PC-3 (cell line): ENCODE measurements around the gene PRKCSH. TPM values are rescaled to one million over a fixed set of nuclear protein-coding genes. Genes with fewer than 3 reads are reported as not detected.
A peak's percentile ranks its signal among the peaks of the same experiment; 100 is the strongest.

Experiments used
- ATAC-seq: fragments of 200-7000 bp; cut with Tn5 transposase; 2 replicates; pipeline ENCODE4 v1.9.1; 2020; ENCODE audit warnings: mild to moderate bottlenecking, moderate library complexity
- BruUV-seq: library from RNA; stranded (reverse); fragments of 400-500 nt; replicated peaks from 2 replicates; lab custom pipeline; 2021; lab: Mats Ljungman, UMichigan
- CTCF ChIA-PET: fragments of 300-600 bp; sonication (Branson Sonifier 250); formaldehyde crosslinking; loops from one replicate; lab custom pipeline; 2022; ENCODE audit warnings: antibody characterized with exemption; lab: Charles Lee
- POLR2A ChIA-PET: fragments of 300-600 bp; sonication (Branson Sonifier 250); formaldehyde crosslinking; loops from one replicate; lab custom pipeline; 2022; ENCODE audit warnings: antibody characterized with exemption; ENCODE audit not compliant: unreplicated experiment; lab: Charles Lee
- DNase-seq: peaks from one replicate; pipeline ENCODE4 v3.0.0-alpha.2; 2015
- H2AFZ ChIP-seq: fragments of 300-600 bp; sonication (generic); 2 replicates; pipeline ENCODE4 v1.6.0; 2016; ENCODE audit warnings: antibody characterized with exemption, low read length
- H3F3A ChIP-seq: fragments of 300-600 bp; sonication (generic); one replicate; pipeline ENCODE4 v1.6.0; 2017; ENCODE audit warnings: antibody characterized with exemption, low read length, control low read depth, mild to moderate bottlenecking; ENCODE audit not compliant: unreplicated experiment
- H3K27ac ChIP-seq: fragments of 300-600 bp; sonication (generic); 2 replicates; pipeline ENCODE4 v1.5.1; 2016; ENCODE audit warnings: mild to moderate bottlenecking, low read length
- H3K27me3 ChIP-seq: fragments of 300-600 bp; sonication (generic); 2 replicates; pipeline ENCODE4 v1.6.1; 2016; ENCODE audit warnings: low read length, mixed read lengths
- H3K36me3 ChIP-seq: fragments of 300-600 bp; sonication (generic); 2 replicates; pipeline ENCODE4 v1.6.1; 2016; ENCODE audit warnings: low read depth, mixed run types, low read length, mixed read lengths
- H3K4me1 ChIP-seq: fragments of 300-600 bp; sonication (generic); 2 replicates; pipeline ENCODE4 v1.5.1; 2016; ENCODE audit warnings: low read length; ENCODE audit not compliant: insufficient read depth
- H3K4me2 ChIP-seq: fragments of 300-600 bp; sonication (generic); 2 replicates; pipeline ENCODE4 v1.6.0; 2016; ENCODE audit warnings: low read length
- H3K4me3 ChIP-seq: fragments of 300-600 bp; sonication (generic); 2 replicates; pipeline ENCODE4 v1.5.1; 2016; ENCODE audit warnings: mild to moderate bottlenecking, low read length, mixed read lengths
- H3K79me2 ChIP-seq: fragments of 300-600 bp; sonication (generic); 2 replicates; pipeline ENCODE4 v1.6.1; 2017; ENCODE audit warnings: low read length, mixed read lengths
- H3K9ac ChIP-seq: fragments of 300-600 bp; sonication (generic); 2 replicates; pipeline ENCODE4 v1.6.0; 2016; ENCODE audit warnings: mild to moderate bottlenecking, low read length
- H3K9me2 ChIP-seq: fragments of 300-600 bp; sonication (generic); replicated peaks from 2 replicates; pipeline ENCODE4 v1.6.1; 2016; ENCODE audit warnings: mixed run types, low read length, mixed read lengths
- H3K9me3 ChIP-seq: fragments of 300-600 bp; sonication (generic); 2 replicates; pipeline ENCODE4 v1.6.1; 2016; ENCODE audit warnings: low read length, mixed read lengths
- H4K20me1 ChIP-seq: fragments of 300-600 bp; sonication (generic); 2 replicates; pipeline ENCODE4 v1.6.1; 2016; ENCODE audit warnings: low read length, mixed read lengths
- EZH2 ChIP-seq: fragments of 300-600 bp; sonication (generic); IDR thresholded peaks from one replicate; pipeline ENCODE4 v1.6.1; 2017; ENCODE audit warnings: antibody characterized with exemption, mild to moderate bottlenecking, low read length; ENCODE audit not compliant: unreplicated experiment
- EZH2phosphoT487 ChIP-seq: fragments of 300-600 bp; sonication (generic); IDR thresholded peaks from 2 replicates; pipeline ENCODE4 v1.6.1; 2018; ENCODE audit warnings: mild to moderate bottlenecking, antibody characterized with exemption, low read length, borderline replicate concordance
- intact Hi-C: fragments of 100-400 bp; cut with micrococcal nuclease; formaldehyde crosslinking; loops from 2 replicates; pipeline ENCODE4 v1.9.0; 2023
- total RNA-seq: library from RNA; depleted of rRNA; stranded (reverse); fragments of >200 nt; gene quantifications from 2 replicates; pipeline ENCODE4 v1.2.3, GENCODE V29; 2014
- TF ChIP-seq, protein P1 (sequence below): fragments of 300-600 bp; sonication (generic); conservative IDR thresholded peaks from 2 replicates; pipeline ENCODE4 v1.5.1; 2017; ENCODE audit warnings: antibody characterized with exemption, low read depth, mild to moderate bottlenecking, low read length

PRKCSH gene
- total RNA-seq, 1 experiment from 2014 or later: 222 TPM

GRCh38 chr19:11435833-11436313 lies 438 bp downstream of the PRKCSH start:
- peaks cover 29% of the 10 kb centered on the region for H3K79me2 ChIP-seq
- H3K9me3 ChIP-seq: no peaks in the 10 kb centered on the region
- peak overlapping the region; percentile 94 for H3K4me2 ChIP-seq
- peak overlapping the region; percentile 23 for H3K27ac ChIP-seq
- no peaks in the 10 kb centered on the region for H3K9me2 ChIP-seq
- H4K20me1 ChIP-seq: no peaks in the 10 kb centered on the region
- H3K27me3 ChIP-seq: no peaks in the 10 kb centered on the region
- POLR2A ChIA-PET: interaction anchor here (0.5 to 0.9 kb wide), 4 partner anchors 59 to 1357 kb away, joined by 3 to 6 read pairs (median 5); partner anchors contain the start of gene ECSIT
- H3K36me3 ChIP-seq: peaks cover 15% of the 10 kb centered on the region
- peak; percentile 4 for ATAC-seq
- intact Hi-C loops: loop anchor here (1.0 to 5.0 kb wide), 4 partner anchors 55 to 144 kb away; partner anchors contain the start of genes RAB3D and ZNF653
- H3F3A ChIP-seq: no peaks in the 10 kb centered on the region
- peaks cover 13% of the 10 kb centered on the region for H3K4me1 ChIP-seq
- peak overlapping the region; percentile 98 for H2AFZ ChIP-seq
- H3K9ac ChIP-seq: peak overlapping the region; percentile 88
- TSS peak; percentile 79 for BruUV-seq
- DNase-seq: peak; percentile 28
- H3K4me3 ChIP-seq: peak overlapping the region; percentile 87
- CTCF ChIA-PET: interaction anchor here (0.6 to 1.4 kb wide), 8 partner anchors 16 to 196 kb away, joined by 3 to 29 read pairs (median 6); partner anchors contain the start of genes ECSIT and RGL3
- TF ChIP-seq, protein P1, sequence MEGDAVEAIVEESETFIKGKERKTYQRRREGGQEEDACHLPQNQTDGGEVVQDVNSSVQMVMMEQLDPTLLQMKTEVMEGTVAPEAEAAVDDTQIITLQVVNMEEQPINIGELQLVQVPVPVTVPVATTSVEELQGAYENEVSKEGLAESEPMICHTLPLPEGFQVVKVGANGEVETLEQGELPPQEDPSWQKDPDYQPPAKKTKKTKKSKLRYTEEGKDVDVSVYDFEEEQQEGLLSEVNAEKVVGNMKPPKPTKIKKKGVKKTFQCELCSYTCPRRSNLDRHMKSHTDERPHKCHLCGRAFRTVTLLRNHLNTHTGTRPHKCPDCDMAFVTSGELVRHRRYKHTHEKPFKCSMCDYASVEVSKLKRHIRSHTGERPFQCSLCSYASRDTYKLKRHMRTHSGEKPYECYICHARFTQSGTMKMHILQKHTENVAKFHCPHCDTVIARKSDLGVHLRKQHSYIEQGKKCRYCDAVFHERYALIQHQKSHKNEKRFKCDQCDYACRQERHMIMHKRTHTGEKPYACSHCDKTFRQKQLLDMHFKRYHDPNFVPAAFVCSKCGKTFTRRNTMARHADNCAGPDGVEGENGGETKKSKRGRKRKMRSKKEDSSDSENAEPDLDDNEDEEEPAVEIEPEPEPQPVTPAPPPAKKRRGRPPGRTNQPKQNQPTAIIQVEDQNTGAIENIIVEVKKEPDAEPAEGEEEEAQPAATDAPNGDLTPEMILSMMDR: no peak
- TF ChIP-seq EZH2 (no peak), EZH2phosphoT487 (no peak)

GRCh38 chr19:11437955-11438354 lies 2.5 kb downstream of the PRKCSH start:
- no peaks in the 10 kb centered on the region for H3K9me3 ChIP-seq
- H3K36me3 ChIP-seq: peaks cover 25% of the 10 kb centered on the region
- peaks cover 13% of the 10 kb centered on the region for H3K4me1 ChIP-seq
- no peak overlapping the region for H3K4me2 ChIP-seq
- TF ChIP-seq EZH2 (no peak), EZH2phosphoT487 (no peak)
- TF ChIP-seq, protein P1: no peak
- BruUV-seq: no TSS peak
- H3K9ac ChIP-seq: no peak overlapping the region
- no peaks in the 10 kb centered on the region for H3F3A ChIP-seq
- no peaks in the 10 kb centered on the region for H3K9me2 ChIP-seq
- H3K79me2 ChIP-seq: peaks cover 43% of the 10 kb centered on the region
- DNase-seq (no peak), ATAC-seq (no peak)
- ChIA-PET CTCF (interaction anchor here (0.7 kb wide), 1 partner anchor 55 kb away, joined by 6 read pairs; no protein-coding TSS in a partner anchor), POLR2A (no interaction called here)
- intact Hi-C loops: loop anchor here (5.0 kb wide), 1 partner anchor 146 kb away; no protein-coding TSS in a partner anchor
- H3K27me3 ChIP-seq: no peaks in the 10 kb centered on the region
- no peak overlapping the region for H3K27ac ChIP-seq
- H2AFZ ChIP-seq: no peak overlapping the region
- H4K20me1 ChIP-seq: no peaks in the 10 kb centered on the region
- no peak overlapping the region for H3K4me3 ChIP-seq

- POLR2A ChIA-PET: no interaction called here
- ATAC-seq: no peak
- Histone ChIP-seq H3K4me2 (no peak overlapping the region), H4K20me1 (no peaks in the 10 kb centered on the region), H2AFZ (no peak overlapping the region), H3K4me1 (no peaks in the 10 kb centered on the region), H3K9me3 (no peaks in the 10 kb centered on the region), H3F3A (no peaks in the 10 kb centered on the region), H3K36me3 (peaks cover 54% of the 10 kb centered on the region), H3K9me2 (no peaks in the 10 kb centered on the region), H3K4me3 (no peak overlapping the region), H3K79me2 (peaks cover 17% of the 10 kb centered on the region; the same call in 1 of the 2 replicates), H3K27ac (no peak overlapping the region), H3K9ac (no peak overlapping the region), H3K27me3 (no peaks in the 10 kb centered on the region)
- no peak for DNase-seq
- TF ChIP-seq EZH2: no peak
- CTCF ChIA-PET: no interaction called here
- no TSS peak for BruUV-seq
- intact Hi-C loops: no loop called here
Observed at GRCh38 chr19:11444059-11444458, 8.6 kb downstream of the PRKCSH start.
